HAP-1 (cell line): ENCODE measurements around the gene NECTIN2.

ENCODE experiments used
- DNase-seq, 2 experiments: peaks; one replicate each; pipeline ENCODE4 v3.0.0-alpha.2; 2016 to 2020; ENCODE audit warnings: low spot score in 2 of 2
- H3K27me3 ChIP-seq: fragments of 250-450 bp; sonication (Bioruptor Pico); 2 replicates; pipeline ENCODE4 v1.5.1; 2020; ENCODE audit warnings: low read depth, mild to moderate bottlenecking, moderate library complexity
- H3K36me3 ChIP-seq: fragments of 250-450 bp; sonication (Bioruptor Pico); replicated peaks from 2 replicates; pipeline ENCODE4 v1.5.1; 2020; ENCODE audit warnings: mild to moderate bottlenecking
- H3K4me1 ChIP-seq: fragments of 250-450 bp; sonication (Bioruptor Pico); 2 replicates; pipeline ENCODE4 v1.5.1; 2020; ENCODE audit warnings: mild to moderate bottlenecking
- H3K4me3 ChIP-seq: fragments of 250-450 bp; sonication (Bioruptor Pico); 2 replicates; pipeline ENCODE4 v1.5.1; 2020; ENCODE audit warnings: mild to moderate bottlenecking, moderate library complexity
- H3K9me3 ChIP-seq: fragments of 250-450 bp; sonication (Bioruptor Pico); 2 replicates; pipeline ENCODE4 v1.5.1; 2020; ENCODE audit warnings: mild to moderate bottlenecking, moderate library complexity
- in situ Hi-C: fragments of 300-500 bp; cut with MboI; formaldehyde crosslinking; loops from 3 replicates; pipeline ENCODE4 v1.14.3; 2020; ENCODE audit warnings: low sequenced_read_pairs, inconsistent platforms, mixed read lengths

NECTIN2 gene

GRCh38 chr19:44889830-44890365 is 43.8 kb downstream of the NECTIN2 start:
- peaks cover 49% of the 10 kb centered on the region for H3K36me3 ChIP-seq
- H3K4me1 ChIP-seq: peaks cover 11% of the 10 kb centered on the region
- peak overlapping the region; percentile 26 for H3K4me3 ChIP-seq
- no peaks in the 10 kb centered on the region for H3K9me3 ChIP-seq
- in situ Hi-C loops: no loop called here
- DNase-seq: no peak
- no peaks in the 10 kb centered on the region for H3K27me3 ChIP-seq

GRCh38 chr19:44890366-44891015 is 44.4 kb downstream of the NECTIN2 start:
- peak; percentile 100 for DNase-seq
- in situ Hi-C loops: no loop called here
- Histone ChIP-seq H3K27me3 (no peaks in the 10 kb centered on the region), H3K4me3 (peak overlapping the region; percentile 26), H3K9me3 (no peaks in the 10 kb centered on the region), H3K4me1 (peaks cover 11% of the 10 kb centered on the region), H3K36me3 (peaks cover 53% of the 10 kb centered on the region)

DNA sequence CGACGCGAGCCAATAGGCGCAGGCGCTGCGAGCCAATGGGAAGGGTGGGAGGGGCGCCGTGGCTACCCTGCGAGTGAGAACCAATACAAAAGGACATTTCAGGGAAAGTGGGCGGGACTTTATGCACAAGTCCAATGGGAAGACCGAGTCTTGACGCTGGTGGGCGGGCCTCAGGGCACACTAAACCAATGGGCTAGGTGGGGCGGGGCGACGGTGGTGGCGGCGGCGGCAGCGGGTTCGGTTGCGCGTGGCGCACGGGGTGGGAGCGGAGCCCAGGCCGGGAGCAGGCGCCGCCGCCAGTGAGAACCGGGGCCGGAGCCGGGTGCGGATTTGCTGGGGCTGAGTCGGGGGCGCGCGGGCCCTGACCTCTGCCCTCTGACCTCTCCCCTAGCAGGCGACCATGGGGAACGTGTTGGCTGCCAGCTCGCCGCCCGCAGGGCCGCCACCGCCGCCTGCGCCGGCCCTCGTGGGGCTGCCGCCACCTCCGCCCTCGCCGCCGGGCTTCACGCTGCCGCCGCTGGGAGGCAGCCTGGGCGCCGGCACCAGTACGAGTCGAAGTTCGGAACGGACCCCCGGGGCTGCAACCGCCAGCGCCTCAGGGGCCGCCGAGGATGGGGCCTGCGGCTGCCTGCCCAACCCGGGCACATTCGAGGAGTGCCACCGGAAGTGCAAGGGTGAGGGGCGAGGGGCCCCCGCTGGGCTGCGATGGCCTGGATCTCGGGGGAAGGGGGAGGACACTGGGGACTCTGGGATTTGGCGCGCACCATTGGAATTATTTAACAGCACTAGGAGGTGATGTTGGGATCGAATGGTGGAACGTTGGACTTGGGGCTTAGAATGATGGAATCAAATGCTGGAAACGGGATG is 45.2 kb downstream of the NECTIN2 start, which contains the start of gene TOMM40:
Gene TOMM40, plus strand, starts transcription at position 239 of the 867 bp plus-strand sequence. Its CDS starts 162 bp downstream, at position 401.
- peaks cover 53% of the 10 kb centered on the region for H3K36me3 ChIP-seq
- in situ Hi-C loops: no loop called here
- H3K4me1 ChIP-seq: peaks cover 11% of the 10 kb centered on the region
- no peaks in the 10 kb centered on the region for H3K27me3 ChIP-seq
- peak within 1 kb of the TSS; percentile 81 for H3K4me3 ChIP-seq
- H3K9me3 ChIP-seq: no peaks in the 10 kb centered on the region
- peak; percentile 54 to 100 for DNase-seq

DNA sequence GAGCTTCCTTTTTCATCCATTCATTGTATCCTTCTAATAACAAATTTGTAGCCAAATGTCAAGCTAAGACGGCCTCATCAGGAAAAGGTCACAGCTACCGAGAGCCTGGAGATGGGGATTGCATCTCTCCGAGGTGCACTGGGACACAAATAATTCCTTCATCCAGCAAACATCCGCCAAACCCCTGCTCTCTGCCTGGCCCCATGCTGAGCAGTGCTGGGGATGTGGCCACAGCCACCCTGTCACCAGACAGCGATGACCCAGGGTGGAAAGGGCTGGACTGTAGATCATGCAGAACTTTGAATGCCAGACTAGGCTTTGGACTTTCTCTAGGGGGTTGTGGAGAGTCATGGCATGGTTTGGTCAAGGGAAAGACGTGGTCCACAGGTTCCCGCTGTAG is 46.8 kb downstream of the NECTIN2 start:
- Histone ChIP-seq H3K9me3 (no peaks in the 10 kb centered on the region), H3K4me1 (peaks cover 11% of the 10 kb centered on the region), H3K36me3 (peaks cover 61% of the 10 kb centered on the region), H3K27me3 (no peaks in the 10 kb centered on the region), H3K4me3 (peak overlapping the region; percentile 81; the same call in 1 of the 2 replicates)
- no peak for DNase-seq
- in situ Hi-C loops: no loop called here

- Histone ChIP-seq H3K4me1 (peaks cover 11% of the 10 kb centered on the region), H3K36me3 (peaks cover 64% of the 10 kb centered on the region), H3K4me3 (no peak overlapping the region), H3K9me3 (no peaks in the 10 kb centered on the region), H3K27me3 (no peaks in the 10 kb centered on the region)
- in situ Hi-C loops: no loop called here
- no peak for DNase-seq
These were observed 47.4 kb downstream of the NECTIN2 start for GRCh38 chr19:44893332-44894051.

DNA sequence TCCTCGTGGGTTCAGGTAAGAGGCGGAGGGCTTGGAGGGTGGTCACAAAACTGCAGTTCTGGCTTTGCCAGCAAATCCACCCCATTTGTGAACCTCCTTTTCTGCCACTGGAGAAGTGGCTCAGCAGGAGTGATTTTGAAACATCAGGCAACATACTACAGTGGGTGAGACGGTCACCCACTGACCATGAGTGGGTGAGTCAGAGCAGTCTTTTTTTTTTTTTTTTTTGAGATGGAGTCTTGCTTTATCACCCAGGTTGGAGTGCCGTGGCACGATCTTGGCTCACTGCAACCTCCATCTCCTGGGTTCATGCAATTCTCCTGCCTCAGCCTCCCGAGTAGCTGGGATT is 47.9 kb downstream of the NECTIN2 start:
- in situ Hi-C loops: no loop called here
- peaks cover 64% of the 10 kb centered on the region for H3K36me3 ChIP-seq

DNA sequence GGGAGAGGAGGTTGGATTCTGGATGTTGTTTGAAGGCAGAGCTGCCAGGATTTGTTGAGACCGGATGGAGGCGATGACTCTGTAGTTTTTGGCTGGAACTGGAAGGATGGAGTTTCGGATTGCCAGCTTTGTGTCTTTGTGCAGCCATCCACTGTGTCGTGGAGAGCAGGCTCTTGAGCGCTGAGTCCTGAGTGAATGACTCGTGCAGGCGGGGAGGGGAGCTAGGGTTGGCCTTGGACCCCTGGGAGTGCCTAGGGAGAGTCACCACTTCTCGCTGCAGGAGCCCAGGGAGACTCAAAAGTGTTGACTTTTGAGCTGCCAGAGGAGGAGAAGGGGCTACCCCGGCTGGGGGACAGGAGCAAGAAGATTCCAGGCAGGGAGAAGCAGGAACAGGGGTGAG is 48.8 kb downstream of the NECTIN2 start:
- in situ Hi-C loops: no loop called here
- no peak overlapping the region for H3K4me3 ChIP-seq
- peaks cover 66% of the 10 kb centered on the region for H3K36me3 ChIP-seq
- H3K27me3 ChIP-seq: no peaks in the 10 kb centered on the region
- peaks cover 6% of the 10 kb centered on the region for H3K4me1 ChIP-seq
- no peak for DNase-seq
- no peaks in the 10 kb centered on the region for H3K9me3 ChIP-seq

More for the DNA sequence above, 47.9 kb downstream of the NECTIN2 start:
- Histone ChIP-seq H3K4me3 (no peak overlapping the region), H3K9me3 (no peaks in the 10 kb centered on the region), H3K27me3 (no peaks in the 10 kb centered on the region), H3K4me1 (peaks cover 11% of the 10 kb centered on the region)
- DNase-seq: no peak

GRCh38 chr19:44897835-44898234 is 51.7 kb downstream of the NECTIN2 start:
- no peaks in the 10 kb centered on the region for H3K9me3 ChIP-seq
- no peak overlapping the region for H3K4me3 ChIP-seq
- no peak for DNase-seq
- peaks cover 82% of the 10 kb centered on the region for H3K36me3 ChIP-seq
- no peaks in the 10 kb centered on the region for H3K27me3 ChIP-seq
- in situ Hi-C loops: no loop called here
- no peaks in the 10 kb centered on the region for H3K4me1 ChIP-seq

GRCh38 chr19:44900328-44901244 is 54.5 kb downstream of the NECTIN2 start:
- DNase-seq: no peak
- Histone ChIP-seq H3K9me3 (no peaks in the 10 kb centered on the region), H3K36me3 (peaks cover 67% of the 10 kb centered on the region), H3K4me1 (peaks cover 8% of the 10 kb centered on the region), H3K4me3 (no peak overlapping the region), H3K27me3 (no peaks in the 10 kb centered on the region)
- in situ Hi-C loops: no loop called here

DNA sequence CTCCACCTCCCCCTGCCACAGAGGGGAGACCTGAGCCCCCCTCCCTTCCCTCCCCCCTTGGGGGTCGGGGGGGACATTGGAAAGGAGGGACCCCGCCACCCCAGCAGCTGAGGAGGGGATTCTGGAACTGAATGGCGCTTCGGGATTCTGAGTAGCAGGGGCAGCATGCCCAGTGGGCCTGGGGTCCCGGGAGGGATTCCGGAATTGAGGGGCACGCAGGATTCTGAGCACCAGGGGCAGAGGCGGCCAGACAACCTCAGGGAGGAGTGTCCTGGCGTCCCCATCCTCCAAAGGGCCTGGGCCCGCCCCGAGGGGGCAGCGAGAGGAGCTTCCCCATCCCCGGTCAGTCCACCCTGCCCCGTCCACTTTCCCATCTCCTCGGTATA is 57.1 kb downstream of the NECTIN2 start:
- Histone ChIP-seq H3K9me3 (no peaks in the 10 kb centered on the region), H3K36me3 (peaks cover 44% of the 10 kb centered on the region), H3K27me3 (no peaks in the 10 kb centered on the region), H3K4me1 (peaks cover 13% of the 10 kb centered on the region), H3K4me3 (no peak overlapping the region)
- no peak for DNase-seq
- in situ Hi-C loops: no loop called here

DNA sequence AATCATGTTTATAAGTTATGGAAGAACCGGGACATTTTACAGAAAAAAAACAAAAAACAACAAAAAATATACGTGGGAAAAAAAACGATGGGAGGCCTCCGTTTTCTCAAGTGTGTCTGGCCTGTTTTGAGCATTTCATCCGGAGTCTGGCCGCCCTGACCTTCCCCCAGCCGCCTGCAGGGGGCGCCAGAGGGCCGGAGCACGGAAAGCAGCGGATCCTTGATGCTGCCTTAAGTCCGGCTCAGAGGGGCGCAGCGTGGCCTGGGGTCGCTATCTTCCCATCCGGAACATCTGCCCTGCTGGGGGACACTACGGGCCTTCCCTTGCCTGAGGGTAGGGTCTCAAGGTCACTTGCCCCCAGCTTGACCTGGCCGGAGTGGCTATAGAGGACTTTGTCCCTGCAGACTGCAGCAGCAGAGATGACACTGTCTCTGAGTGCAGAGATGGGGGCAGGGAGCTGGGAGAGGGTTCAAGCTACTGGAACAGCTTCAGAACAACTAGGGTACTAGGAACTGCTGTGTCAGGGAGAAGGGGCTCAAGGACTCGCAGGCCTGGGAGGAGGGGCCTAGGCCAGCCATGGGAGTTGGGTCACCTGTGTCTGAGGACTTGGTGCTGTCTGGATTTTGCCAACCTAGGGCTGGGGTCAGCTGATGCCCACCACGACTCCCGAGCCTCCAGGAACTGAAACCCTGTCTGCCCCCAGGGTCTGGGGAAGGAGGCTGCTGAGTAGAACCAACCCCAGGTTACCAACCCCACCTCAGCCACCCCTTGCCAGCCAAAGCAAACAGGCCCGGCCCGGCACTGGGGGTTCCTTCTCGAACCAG is 57.7 kb downstream of the NECTIN2 start:
- Histone ChIP-seq H3K9me3 (no peaks in the 10 kb centered on the region), H3K27me3 (no peaks in the 10 kb centered on the region), H3K4me1 (peaks cover 13% of the 10 kb centered on the region), H3K36me3 (peaks cover 44% of the 10 kb centered on the region), H3K4me3 (no peak overlapping the region)
- peak; percentile 20 to 85 for DNase-seq
- in situ Hi-C loops: no loop called here

- Histone ChIP-seq H3K27me3 (no peaks in the 10 kb centered on the region), H3K9me3 (no peaks in the 10 kb centered on the region), H3K4me3 (no peak overlapping the region), H3K4me1 (peaks cover 13% of the 10 kb centered on the region), H3K36me3 (peaks cover 44% of the 10 kb centered on the region)
- peak in 1 of 2 experiments; percentile 53 for DNase-seq
- in situ Hi-C loops: no loop called here
These were observed 58.4 kb downstream of the NECTIN2 start for GRCh38 chr19:44904426-44904994.
